Adrenal gland (tissue), 12 donors: ENCODE results near the gene ACTL9. TPM values are rescaled to one million over a fixed set of nuclear protein-coding genes. Genes with fewer than 3 reads are reported as not detected.

Experiments used
- DNase-seq, 7 donors: peaks; one replicate each; pipeline ENCODE4 v3.0.0-alpha.2; 2019 to 2020
- H3K27ac ChIP-seq, 5 donors: fragments of 200-600 bp; sonication (generic) in 4 of 5; 1 replicate in 3 of 5; 2 replicates in 2 of 5; pipeline versions ENCODE4 v1.5.1 to v1.8.0; 2016 to 2020; ENCODE audit warnings: mild to moderate bottlenecking in 1 of 5
- H3K27me3 ChIP-seq: fragments of 200-600 bp; 2 replicates; pipeline ENCODE4 v1.8.0; 2021
- H3K36me3 ChIP-seq, 2 donors: fragments of 200-600 bp; replicated peaks in 1 of 2; 1 replicate in 1 of 2; 2 replicates in 1 of 2; pipeline versions ENCODE4 v1.5.1 to v1.8.0; 2018 to 2022
- H3K4me1 ChIP-seq, 2 donors: fragments of 200-600 bp; replicated peaks in 1 of 2; 1 replicate in 1 of 2; 2 replicates in 1 of 2; pipeline versions ENCODE4 v1.5.1 to v1.8.0; 2018 to 2021
- H3K4me3 ChIP-seq, 4 donors: fragments of 200-600 bp; sonication (generic) in 3 of 4; one replicate each; pipeline ENCODE4 v1.5.1; 2016 to 2018
- H3K9me3 ChIP-seq, 3 donors: fragments of 200-600 bp; sonication (generic) in 1 of 3; replicated peaks in 1 of 3; 1 replicate in 2 of 3; 2 replicates in 1 of 3; pipeline versions ENCODE4 v1.5.1 to v1.8.0; 2016 to 2021
- POLR2A ChIP-seq, 2 donors: fragments of 450-650 bp; IDR thresholded peaks; one replicate each; pipeline ENCODE4 v1.6.1; 2017; ENCODE audit warnings: antibody characterized with exemption in 2 of 2, mild to moderate bottlenecking in 2 of 2, moderate library complexity in 1 of 2
- WGBS, 4 donors: extraction: QIAGEN DNeasy Blood & Tissue Kit in 2 of 4; methylation state at CpG; one replicate each; pipeline versions ENCODE4 v1.1.5 to v1.1.7; 2013 to 2017; 5-methylcytosine and 5-hydroxymethylcytosine counted together
- intact Hi-C, 2 donors: fragments of 100-400 bp; cut with DNase I; formaldehyde crosslinking; loops; one replicate each; pipeline versions ENCODE4 v1.14.1 to v1.15.0; 2022 to 2023
- polyA plus RNA-seq, 3 donors: library from polyadenylated mRNA; stranded (reverse); fragments of 200-250 nt in 2 of 3; fragments of 350-450 nt in 1 of 3; fragmentation: Illumina TruSeq in 1 of 3; extraction: RNeasy Lipid Tissue Mini Kit (QIAGEN cat#74804) in 1 of 3; gene quantifications; one replicate each; pipeline ENCODE4 v1.2.3, GENCODE V29; 2013 to 2014
- total RNA-seq, 9 donors: library from RNA; depleted of rRNA in 4 of 9; stranded (reverse); fragments of >200 nt in 4 of 9; fragments of 120-200 nt in 1 of 9; fragmentation: NEBNext Ultra II Directional in 1 of 9; extraction: Animal tissue kit (Norgen Biotek cat#: 25700) in 1 of 9; gene quantifications; one replicate each; pipeline versions ENCODE4 v1.1.0 to v1.2.4, GENCODE V29; 2013 to 2023
- TF ChIP-seq, protein P1 (sequence below), 6 experiments: fragments of 450-650 bp in 4 of 6; fragments of 200-600 bp in 2 of 6; sonication (generic) in 1 of 6; IDR thresholded peaks; 1 replicate in 5 of 6; 2 replicates in 1 of 6; pipeline versions ENCODE4 v1.5.1 to v1.8.0; 2016 to 2021; ENCODE audit warnings: antibody characterized with exemption in 6 of 6, mild to moderate bottlenecking in 2 of 6, moderate library complexity in 1 of 6
- donor health status: healthy with polysubstance abuse.
- donor health status: Bipolar disorder and iron deficiency.
- donor health status: DM: yes; HTN: yes; CAD: no.
- donor health status: DM: no; HTN: no; CAD: no.
- donor health status: DM: no; HTN: no; CAD: no.
- donor health status: DM: yes; HTN: yes; CAD: no.

The ACTL9 gene
- total and polyA plus RNA-seq, 12 donors, result not detected

DNA sequence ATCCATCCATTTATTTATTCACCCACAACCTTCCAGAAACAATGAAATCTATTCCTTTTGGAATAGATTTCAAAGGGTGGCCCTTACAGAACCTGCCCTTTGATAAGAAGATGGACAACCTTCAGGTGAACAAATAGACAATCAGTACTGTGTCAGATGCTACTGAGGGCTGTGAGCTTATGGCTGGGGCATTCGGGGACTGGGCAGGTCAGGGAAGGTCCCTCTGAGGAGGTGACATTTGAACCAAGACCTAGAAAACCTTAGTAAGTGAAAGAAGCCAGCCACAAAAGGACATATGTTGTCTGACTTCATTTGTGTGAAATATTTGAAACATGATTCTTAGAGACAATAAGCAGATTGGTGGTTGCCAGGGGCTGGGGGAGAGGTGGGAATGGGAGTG lies 15.7 kb downstream of the ACTL9 start:
- H3K9me3 ChIP-seq, result no peaks in the 10 kb centered on the region
- no peaks in the 10 kb centered on the region for H3K27me3 ChIP-seq
- H3K36me3 ChIP-seq, result no peaks in the 10 kb centered on the region
- no peak overlapping the region for H3K27ac ChIP-seq
- intact Hi-C loops, result no loop called here
- no peak for TF ChIP-seq POLR2A (IDR thresholded peaks at IDR 0.05)
- TF ChIP-seq, protein P1, sequence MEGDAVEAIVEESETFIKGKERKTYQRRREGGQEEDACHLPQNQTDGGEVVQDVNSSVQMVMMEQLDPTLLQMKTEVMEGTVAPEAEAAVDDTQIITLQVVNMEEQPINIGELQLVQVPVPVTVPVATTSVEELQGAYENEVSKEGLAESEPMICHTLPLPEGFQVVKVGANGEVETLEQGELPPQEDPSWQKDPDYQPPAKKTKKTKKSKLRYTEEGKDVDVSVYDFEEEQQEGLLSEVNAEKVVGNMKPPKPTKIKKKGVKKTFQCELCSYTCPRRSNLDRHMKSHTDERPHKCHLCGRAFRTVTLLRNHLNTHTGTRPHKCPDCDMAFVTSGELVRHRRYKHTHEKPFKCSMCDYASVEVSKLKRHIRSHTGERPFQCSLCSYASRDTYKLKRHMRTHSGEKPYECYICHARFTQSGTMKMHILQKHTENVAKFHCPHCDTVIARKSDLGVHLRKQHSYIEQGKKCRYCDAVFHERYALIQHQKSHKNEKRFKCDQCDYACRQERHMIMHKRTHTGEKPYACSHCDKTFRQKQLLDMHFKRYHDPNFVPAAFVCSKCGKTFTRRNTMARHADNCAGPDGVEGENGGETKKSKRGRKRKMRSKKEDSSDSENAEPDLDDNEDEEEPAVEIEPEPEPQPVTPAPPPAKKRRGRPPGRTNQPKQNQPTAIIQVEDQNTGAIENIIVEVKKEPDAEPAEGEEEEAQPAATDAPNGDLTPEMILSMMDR (IDR thresholded peaks at IDR 0.05), result no peak
- no peak for DNase-seq
- WGBS, 4 donors, result 55 to 76% (median 64%) methylated on average over 1 of the region's 1 CpG
- no peak overlapping the region for H3K4me3 ChIP-seq
- H3K4me1 ChIP-seq, result no peaks in the 10 kb centered on the region

DNA sequence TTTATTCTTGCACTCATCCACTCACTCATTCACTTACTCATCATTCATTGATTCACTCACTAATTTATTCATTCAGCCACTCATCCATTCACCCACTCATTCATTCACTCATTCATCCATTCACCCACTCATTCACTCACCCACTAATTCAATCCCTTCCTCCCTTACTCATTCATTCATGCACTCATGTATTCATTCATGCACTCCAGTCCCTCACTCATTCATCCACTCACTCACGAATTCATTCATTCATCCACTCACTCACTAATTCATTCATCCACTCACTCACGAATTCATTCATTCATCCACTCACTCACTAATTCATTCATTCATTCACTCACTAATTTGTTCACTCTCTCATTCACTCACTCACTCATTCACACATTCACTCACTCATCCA lies 16.1 kb downstream of the ACTL9 start:
- no peaks in the 10 kb centered on the region for H3K9me3 ChIP-seq
- TF ChIP-seq, protein P1 (IDR thresholded peaks at IDR 0.05), result no peak
- no peak for TF ChIP-seq POLR2A (IDR thresholded peaks at IDR 0.05)
- intact Hi-C loops, result no loop called here
- no peak for DNase-seq
- H3K4me3 ChIP-seq, result no peak overlapping the region
- H3K36me3 ChIP-seq, result no peaks in the 10 kb centered on the region
- H3K27ac ChIP-seq, result no peak overlapping the region
- no peaks in the 10 kb centered on the region for H3K4me1 ChIP-seq
- WGBS, 4 donors, result 34 to 40% (median 35%) methylated on average over 2 of the region's 2 CpGs
- H3K27me3 ChIP-seq, result no peaks in the 10 kb centered on the region

DNA sequence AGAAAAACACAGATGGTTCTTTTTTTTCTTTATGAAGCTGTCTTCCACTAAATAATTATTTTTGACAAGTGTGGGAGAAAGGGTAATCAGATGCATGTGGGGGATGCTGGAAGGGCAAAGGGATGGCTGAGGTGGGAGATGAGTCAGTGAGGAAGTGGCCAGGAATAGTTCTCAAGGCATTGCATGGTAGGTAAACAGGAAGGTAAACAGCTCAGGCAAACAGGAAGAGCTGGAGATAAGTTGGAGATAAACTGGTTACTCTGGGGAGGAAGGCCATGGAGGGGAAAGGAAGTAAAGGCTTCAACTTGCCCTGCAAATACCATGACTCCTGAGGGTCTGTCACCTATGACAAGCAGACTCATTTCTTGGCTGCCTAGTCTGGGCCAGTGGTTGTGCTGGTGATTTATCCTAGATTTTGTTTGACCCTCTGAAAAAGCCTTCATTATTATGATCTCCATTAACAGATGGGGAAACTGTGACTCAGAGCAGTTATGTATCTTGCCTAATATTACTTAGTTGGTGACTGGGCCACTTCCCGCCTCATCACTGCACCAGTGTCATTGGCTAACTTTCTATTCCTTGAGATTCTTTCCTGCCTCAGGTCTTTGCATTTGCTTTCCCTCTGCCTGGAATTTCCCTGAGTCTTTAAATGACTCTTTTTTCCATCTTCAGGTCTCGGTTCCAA lies 17.1 kb downstream of the ACTL9 start:
- intact Hi-C loops, result no loop called here
- TF ChIP-seq, protein P1 (IDR thresholded peaks at IDR 0.05), result no peak
- no peak for TF ChIP-seq POLR2A (IDR thresholded peaks at IDR 0.05)
- Histone ChIP-seq H3K4me1 (no peaks in the 10 kb centered on the region), H3K9me3 (no peaks in the 10 kb centered on the region), H3K27ac (no peak overlapping the region), H3K4me3 (no peak overlapping the region), H3K36me3 (no peaks in the 10 kb centered on the region), H3K27me3 (no peaks in the 10 kb centered on the region)
- 66 to 79% (median 70%) methylated on average over 2 of the region's 2 CpGs for WGBS, 4 donors
- DNase-seq, result no peak

DNA sequence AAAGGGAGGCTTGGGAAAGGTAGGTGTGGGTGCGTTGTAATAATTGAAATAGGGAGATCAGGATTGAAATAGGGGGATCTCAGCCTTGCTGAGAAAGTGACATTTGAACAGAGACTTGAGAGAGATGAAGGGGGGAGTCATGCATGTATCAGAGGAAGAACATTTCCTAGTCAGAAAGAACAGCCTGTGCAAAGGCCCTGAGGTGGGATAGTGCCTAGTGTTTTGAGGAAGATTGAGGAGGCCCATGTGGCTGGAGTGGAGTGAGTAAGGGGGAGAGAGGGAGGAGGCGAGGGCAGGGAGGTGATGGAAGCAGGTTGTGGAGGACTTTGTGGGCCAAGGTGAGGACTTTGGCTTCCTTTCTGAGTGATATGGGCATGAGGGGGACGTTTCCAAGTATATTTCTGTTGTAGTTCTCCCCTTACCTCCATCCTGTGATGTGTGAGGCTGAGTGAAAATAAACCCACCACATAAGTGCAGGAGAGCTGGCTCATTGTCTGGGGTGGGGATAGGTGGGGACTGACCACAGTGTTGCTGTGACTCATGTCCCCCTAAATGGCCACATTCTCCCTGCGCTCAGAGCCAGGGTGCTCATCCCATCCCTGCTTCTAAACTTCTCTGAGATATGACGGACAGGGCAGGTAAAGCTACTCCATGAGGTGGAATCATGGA lies 17.8 kb downstream of the ACTL9 start:
- Histone ChIP-seq H3K4me3 (no peak overlapping the region), H3K4me1 (no peaks in the 10 kb centered on the region), H3K36me3 (no peaks in the 10 kb centered on the region), H3K27me3 (no peaks in the 10 kb centered on the region), H3K27ac (no peak overlapping the region), H3K9me3 (no peaks in the 10 kb centered on the region)
- 68 to 74% (median 71%) methylated on average over 5 of the region's 5 CpGs for WGBS, 4 donors
- no peak for DNase-seq
- TF ChIP-seq, protein P1 (IDR thresholded peaks at IDR 0.05), result no peak
- no peak for TF ChIP-seq POLR2A (IDR thresholded peaks at IDR 0.05)
- intact Hi-C loops, result no loop called here
